Pulmonary artery endothelial cell (primary cell): ENCODE results near the gene DNAH7. TPM values are rescaled to one million over a fixed set of nuclear protein-coding genes. Genes with fewer than 3 reads are reported as not detected.
"Not testable (repeated sequence)": the region's sequence is repeated elsewhere in the genome, so short reads cannot be mapped to it uniquely, and the experiment has no call there.

ENCODE experiments used
- DNase-seq: peaks from one replicate; pipeline ENCODE4 v3.0.0-alpha.2; 2011; ENCODE audit warnings: low read depth, low spot score
- total RNA-seq: library from RNA; depleted of rRNA; stranded (reverse); fragments of >200 nt; gene quantifications from 2 replicates; pipeline ENCODE4 v1.2.3, GENCODE V29; 2014

The DNAH7 gene
- total RNA-seq, 1 donor from 2014 or later = 0.20 TPM

- DNase-seq = no peak
Observed at GRCh38 chr2:195984923-195985726, 83.5 kb downstream of the DNAH7 start.

GRCh38 chr2:195967336-195967735 lies 101.3 kb downstream of the DNAH7 start:
- no peak for DNase-seq

GRCh38 chr2:195961873-195962272 lies 106.8 kb downstream of the DNAH7 start:
- no peak for DNase-seq

- no peak for DNase-seq
Observed at GRCh38 chr2:195959341-195959740, 109.3 kb downstream of the DNAH7 start.

- DNase-seq = no peak
Observed at GRCh38 chr2:195956725-195957124, 111.9 kb downstream of the DNAH7 start.

- DNase-seq = no peak
Observed at GRCh38 chr2:195945056-195945455, 123.6 kb downstream of the DNAH7 start.

GRCh38 chr2:195937176-195937575 lies 131.5 kb downstream of the DNAH7 start:
- DNase-seq = no peak

- DNase-seq = no peak
Observed at GRCh38 chr2:195934484-195934883, 134.2 kb downstream of the DNAH7 start.

- no peak for DNase-seq
Observed at GRCh38 chr2:195929531-195929930, 139.1 kb downstream of the DNAH7 start.

GRCh38 chr2:195925120-195925519 lies 143.5 kb downstream of the DNAH7 start:
- no peak for DNase-seq

- DNase-seq = no peak
Observed at GRCh38 chr2:195923889-195924288, 144.7 kb downstream of the DNAH7 start.

GRCh38 chr2:195917021-195917600 lies 151.5 kb downstream of the DNAH7 start:
- not testable (repeated sequence) for DNase-seq

GRCh38 chr2:195912079-195912478 lies 156.6 kb downstream of the DNAH7 start:
- no peak for DNase-seq

GRCh38 chr2:195910570-195910969 lies 158.1 kb downstream of the DNAH7 start:
- no peak for DNase-seq

GRCh38 chr2:195909926-195910325 lies 158.7 kb downstream of the DNAH7 start:
- no peak for DNase-seq

GRCh38 chr2:195907474-195907873 lies 161.2 kb downstream of the DNAH7 start:
- no peak for DNase-seq

- DNase-seq = no peak
Observed at GRCh38 chr2:195903956-195904355, 164.7 kb downstream of the DNAH7 start.

- DNase-seq = no peak
Observed at GRCh38 chr2:195902857-195903256, 165.8 kb downstream of the DNAH7 start.

GRCh38 chr2:195899226-195899625 lies 169.4 kb downstream of the DNAH7 start:
- DNase-seq = no peak

GRCh38 chr2:195898505-195899191 lies 170.0 kb downstream of the DNAH7 start:
- no peak for DNase-seq

GRCh38 chr2:195891081-195891480 lies 177.6 kb downstream of the DNAH7 start:
- no peak for DNase-seq

GRCh38 chr2:195879153-195879552 lies 189.5 kb downstream of the DNAH7 start:
- no peak for DNase-seq
